PC-9 (cell line): ENCODE results near the gene ALDOA.

ENCODE experiments used
- EZH2 ChIP-seq: fragments of 200-600 bp; sonication (generic); IDR thresholded peaks from 2 replicates; pipeline ENCODE4 v1.8.0; 2017; ENCODE audit warnings: antibody characterized with exemption, low read depth
- TF ChIP-seq, protein P1 (sequence below): fragments of 200-600 bp; sonication (generic); conservative IDR thresholded peaks from 2 replicates; pipeline ENCODE4 v1.6.1; 2017; ENCODE audit warnings: mixed run types, antibody characterized with exemption, mild to moderate bottlenecking, moderate library complexity

DNA sequence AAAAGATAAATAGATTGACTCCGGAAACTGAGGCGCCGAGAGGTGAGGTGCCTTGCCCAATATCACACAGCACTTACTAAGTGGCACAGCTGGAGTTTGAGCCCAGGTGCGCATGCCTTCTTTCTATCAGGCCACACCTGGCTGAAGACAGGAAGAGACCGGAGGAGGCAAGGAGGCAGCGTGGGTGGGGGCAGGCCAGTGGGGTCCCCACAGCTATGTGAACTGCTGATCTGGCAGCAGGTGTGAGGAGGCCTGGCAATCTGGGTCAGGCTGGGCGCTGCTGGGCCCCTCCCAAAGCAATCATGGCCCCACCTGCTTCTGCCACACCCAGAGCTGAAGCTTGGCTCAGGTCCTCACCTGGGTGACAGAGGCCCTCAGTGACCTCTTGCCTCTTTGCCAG lies 49.7 kb downstream of the ALDOA start:
- TF ChIP-seq, protein P1, sequence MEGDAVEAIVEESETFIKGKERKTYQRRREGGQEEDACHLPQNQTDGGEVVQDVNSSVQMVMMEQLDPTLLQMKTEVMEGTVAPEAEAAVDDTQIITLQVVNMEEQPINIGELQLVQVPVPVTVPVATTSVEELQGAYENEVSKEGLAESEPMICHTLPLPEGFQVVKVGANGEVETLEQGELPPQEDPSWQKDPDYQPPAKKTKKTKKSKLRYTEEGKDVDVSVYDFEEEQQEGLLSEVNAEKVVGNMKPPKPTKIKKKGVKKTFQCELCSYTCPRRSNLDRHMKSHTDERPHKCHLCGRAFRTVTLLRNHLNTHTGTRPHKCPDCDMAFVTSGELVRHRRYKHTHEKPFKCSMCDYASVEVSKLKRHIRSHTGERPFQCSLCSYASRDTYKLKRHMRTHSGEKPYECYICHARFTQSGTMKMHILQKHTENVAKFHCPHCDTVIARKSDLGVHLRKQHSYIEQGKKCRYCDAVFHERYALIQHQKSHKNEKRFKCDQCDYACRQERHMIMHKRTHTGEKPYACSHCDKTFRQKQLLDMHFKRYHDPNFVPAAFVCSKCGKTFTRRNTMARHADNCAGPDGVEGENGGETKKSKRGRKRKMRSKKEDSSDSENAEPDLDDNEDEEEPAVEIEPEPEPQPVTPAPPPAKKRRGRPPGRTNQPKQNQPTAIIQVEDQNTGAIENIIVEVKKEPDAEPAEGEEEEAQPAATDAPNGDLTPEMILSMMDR: no peak
- no peak for TF ChIP-seq EZH2
